Stomach (tissue), 9 donors: ENCODE data around the gene ATP6AP1. TPM values are rescaled to one million over a fixed set of nuclear protein-coding genes. Genes with fewer than 3 reads are reported as not detected.
A peak's percentile ranks its signal among the peaks of the same experiment; 100 is the strongest.

Experiments
- DNase-seq, 2 donors: peaks; one replicate each; pipeline versions ENCODE4 v3.0.0 to v3.0.0-alpha.2; 2013 to 2019
- H3K27ac ChIP-seq, 5 donors: fragments of 200-600 bp in 4 of 5; sonication (generic) in 4 of 5; one replicate each; pipeline ENCODE4 v1.5.1; 2013 to 2019; ENCODE audit warnings: mild to moderate bottlenecking in 1 of 5, moderate library complexity in 1 of 5
- H3K27me3 ChIP-seq, 3 donors: fragments of 200-600 bp; sonication (generic); one replicate each; pipeline ENCODE4 v1.5.1; 2017 to 2019; ENCODE audit warnings: mixed run types in 1 of 3
- H3K36me3 ChIP-seq, 4 donors: fragments of 200-600 bp; sonication (generic); 1 replicate in 3 of 4; 2 replicates in 1 of 4; pipeline ENCODE4 v1.5.1; 2016 to 2019
- H3K4me1 ChIP-seq, 4 donors: fragments of 200-600 bp; sonication (generic); one replicate each; pipeline ENCODE4 v1.5.1; 2016 to 2019
- H3K4me3 ChIP-seq, 4 donors: fragments of 200-600 bp; sonication (generic) in 3 of 4; one replicate each; pipeline ENCODE4 v1.5.1; 2016 to 2019; ENCODE audit warnings: mild to moderate bottlenecking in 1 of 4
- H3K9me3 ChIP-seq, 4 donors: fragments of 200-600 bp; sonication (generic); one replicate each; pipeline ENCODE4 v1.5.1; 2016 to 2019
- EP300 ChIP-seq: sonication (generic); formaldehyde crosslinking; IDR thresholded peaks from one replicate; pipeline ENCODE4 v1.6.1; 2017; ENCODE audit warnings: antibody characterized with exemption
- POLR2A ChIP-seq, 4 donors: fragments of 450-650 bp; IDR thresholded peaks; one replicate each; pipeline ENCODE4 v1.6.1; 2016; ENCODE audit warnings: antibody characterized with exemption in 4 of 4, control low read depth in 2 of 4, mild to moderate bottlenecking in 1 of 4, moderate library complexity in 1 of 4
- POLR2AphosphoS5 ChIP-seq, 3 donors: sonication (generic); formaldehyde crosslinking; IDR thresholded peaks; one replicate each; pipeline ENCODE4 v1.6.1; 2016; ENCODE audit warnings: antibody characterized with exemption in 3 of 3
- WGBS, 5 donors: extraction: QIAGEN DNeasy Blood & Tissue Kit in 3 of 5; methylation state at CpG; one replicate each; pipeline versions ENCODE4 v1.1.5 to v1.1.7; 2013 to 2018; 5-methylcytosine and 5-hydroxymethylcytosine counted together
- intact Hi-C: fragments of 100-400 bp; cut with DNase I; formaldehyde crosslinking; loops from one replicate; pipeline ENCODE4 v1.15.1; 2023; ENCODE audit warnings: low total_unique reads
- polyA plus RNA-seq, 3 donors: library from polyadenylated mRNA; stranded (reverse); fragments of 200-250 nt; gene quantifications; one replicate each; pipeline ENCODE4 v1.2.3, GENCODE V29; 2013
- total RNA-seq, 5 donors: library from RNA; depleted of rRNA; stranded (reverse); fragments of >200 nt; gene quantifications; one replicate each; pipeline versions ENCODE4 v1.1.0 to v1.2.3, GENCODE V29; 2014 to 2016
- TF ChIP-seq, protein P1 (sequence below), 7 experiments: fragments of 450-650 bp in 4 of 7; fragments of 200-600 bp in 3 of 7; sonication (generic) in 3 of 7; IDR thresholded peaks; one replicate each; pipeline ENCODE4 v1.5.1; 2016 to 2019; ENCODE audit warnings: antibody characterized with exemption in 7 of 7, control low read depth in 2 of 7, mild to moderate bottlenecking in 1 of 7
- donor health status: healthy with polysubstance abuse.
- donor health status: Bipolar disorder and iron deficiency.
- donor health status: healthy.

The ATP6AP1 gene
- total and polyA plus RNA-seq, 8 donors = 13.4 to 69.3 (median 30.8) TPM

DNA sequence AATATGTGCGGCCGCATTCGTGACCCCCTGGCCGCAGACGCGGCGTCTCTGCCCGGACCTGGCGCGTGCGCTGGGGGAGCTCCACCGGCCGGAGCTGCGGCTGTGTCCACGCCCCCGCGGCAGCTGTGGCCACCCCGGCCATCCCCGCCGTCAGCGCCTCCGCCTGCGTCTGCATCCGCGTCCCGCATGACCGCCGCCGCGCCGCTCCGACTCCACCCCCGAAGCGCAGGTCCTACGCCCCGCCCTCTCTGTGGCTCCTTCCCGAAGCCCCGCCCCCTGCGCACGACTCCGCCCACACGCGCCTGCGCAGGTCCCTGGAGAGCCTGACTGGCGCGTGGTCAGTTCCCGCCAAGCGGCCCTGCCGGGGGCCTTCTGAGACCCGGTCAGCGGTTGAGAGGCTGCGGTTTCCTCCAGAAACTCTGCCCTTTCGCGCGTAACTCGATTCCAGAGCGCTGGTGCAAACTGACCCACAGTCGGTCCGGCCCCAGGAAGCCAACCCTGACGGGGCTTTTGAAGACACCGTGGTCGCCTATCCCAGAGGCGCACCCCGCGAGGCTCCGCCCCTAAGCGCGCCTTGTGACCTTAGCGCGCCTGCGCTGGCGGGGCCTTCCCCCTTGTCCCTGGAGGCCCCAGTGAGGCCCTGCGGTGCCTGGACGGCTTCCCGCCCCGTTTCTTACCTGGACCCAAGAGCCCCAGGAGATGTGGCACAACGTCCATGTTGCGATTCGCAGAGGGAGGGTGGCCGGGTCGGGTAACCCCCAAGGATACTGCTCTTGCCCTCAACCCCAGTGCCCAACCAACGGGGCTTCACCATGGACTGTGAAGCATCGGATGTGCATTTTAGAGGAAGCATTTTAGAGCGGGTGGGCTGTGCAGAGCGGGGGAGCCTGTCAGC is 50.5 kb downstream of the ATP6AP1 start, which contains the start of gene LAGE3:
Gene LAGE3, minus strand, starts transcription at position 554 of the 895 bp plus-strand sequence. Its CDS starts 366 bp downstream, at position 188.
- H3K4me3 ChIP-seq = peak within 1 kb of the TSS; percentile 43 to 54 (median 50)
- H3K9me3 ChIP-seq = no peaks in the 10 kb centered on the region
- DNase-seq = peak; percentile 95 to 97
- 4 to 53% (median 9%) methylated on average over 23 to 80 of the region's 85 CpGs for WGBS, 5 donors
- TF ChIP-seq POLR2A (IDR thresholded peaks at IDR 0.05) (no peak), EP300 (no peak), POLR2AphosphoS5 (IDR thresholded peaks at IDR 0.05) (peak; percentile 42 to 71 (median 52))
- TF ChIP-seq, protein P1, sequence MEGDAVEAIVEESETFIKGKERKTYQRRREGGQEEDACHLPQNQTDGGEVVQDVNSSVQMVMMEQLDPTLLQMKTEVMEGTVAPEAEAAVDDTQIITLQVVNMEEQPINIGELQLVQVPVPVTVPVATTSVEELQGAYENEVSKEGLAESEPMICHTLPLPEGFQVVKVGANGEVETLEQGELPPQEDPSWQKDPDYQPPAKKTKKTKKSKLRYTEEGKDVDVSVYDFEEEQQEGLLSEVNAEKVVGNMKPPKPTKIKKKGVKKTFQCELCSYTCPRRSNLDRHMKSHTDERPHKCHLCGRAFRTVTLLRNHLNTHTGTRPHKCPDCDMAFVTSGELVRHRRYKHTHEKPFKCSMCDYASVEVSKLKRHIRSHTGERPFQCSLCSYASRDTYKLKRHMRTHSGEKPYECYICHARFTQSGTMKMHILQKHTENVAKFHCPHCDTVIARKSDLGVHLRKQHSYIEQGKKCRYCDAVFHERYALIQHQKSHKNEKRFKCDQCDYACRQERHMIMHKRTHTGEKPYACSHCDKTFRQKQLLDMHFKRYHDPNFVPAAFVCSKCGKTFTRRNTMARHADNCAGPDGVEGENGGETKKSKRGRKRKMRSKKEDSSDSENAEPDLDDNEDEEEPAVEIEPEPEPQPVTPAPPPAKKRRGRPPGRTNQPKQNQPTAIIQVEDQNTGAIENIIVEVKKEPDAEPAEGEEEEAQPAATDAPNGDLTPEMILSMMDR (IDR thresholded peaks at IDR 0.05) = no peak
- peaks cover 0 to 8% (median 3%) of the 10 kb centered on the region in 4 donors for H3K36me3 ChIP-seq
- intact Hi-C loops = no loop called here
- peaks cover 4 to 23% (median 9%) of the 10 kb centered on the region in 4 donors for H3K4me1 ChIP-seq
- no peaks in the 10 kb centered on the region for H3K27me3 ChIP-seq
- H3K27ac ChIP-seq = peak within 1 kb of the TSS; percentile 80 to 93 (median 87)

DNA sequence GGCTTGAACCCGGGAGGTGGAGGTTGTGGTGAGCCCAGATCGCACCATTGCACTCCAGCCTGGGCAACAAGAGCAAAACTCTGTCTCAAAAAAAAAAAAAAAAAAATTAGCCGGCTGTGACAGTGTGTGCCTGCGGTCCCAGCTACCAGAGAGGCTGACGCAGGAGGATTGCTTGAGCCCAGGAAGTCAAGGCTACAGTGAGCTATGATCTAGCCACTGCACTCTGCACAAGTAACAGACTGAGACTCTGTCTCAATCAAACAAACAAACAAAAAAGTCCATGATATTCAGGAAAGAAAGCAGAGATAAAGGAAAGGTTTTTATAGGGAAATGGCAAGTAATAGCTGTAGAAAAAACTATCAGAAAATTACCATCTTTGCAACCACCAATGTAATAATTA is 52.7 kb downstream of the ATP6AP1 start:
- H3K9me3 ChIP-seq = no peaks in the 10 kb centered on the region
- H3K4me3 ChIP-seq = no peak overlapping the region
- H3K36me3 ChIP-seq = peaks cover 0 to 20% (median 13%) of the 10 kb centered on the region in 4 donors
- no peak for TF ChIP-seq EP300
- TF ChIP-seq POLR2AphosphoS5 (IDR thresholded peaks at IDR 0.05) = no peak
- TF ChIP-seq, protein P1 (IDR thresholded peaks at IDR 0.05) = no peak
- no peak for TF ChIP-seq POLR2A (IDR thresholded peaks at IDR 0.05)
- no peak overlapping the region for H3K27ac ChIP-seq
- H3K27me3 ChIP-seq = no peaks in the 10 kb centered on the region
- peaks cover 4 to 40% (median 28%) of the 10 kb centered on the region in 4 donors for H3K4me1 ChIP-seq
- WGBS, 5 donors = 79 to 93% (median 84%) methylated on average over 4 to 5 of the region's 5 CpGs
- DNase-seq = no peak
- intact Hi-C loops = no loop called here

DNA sequence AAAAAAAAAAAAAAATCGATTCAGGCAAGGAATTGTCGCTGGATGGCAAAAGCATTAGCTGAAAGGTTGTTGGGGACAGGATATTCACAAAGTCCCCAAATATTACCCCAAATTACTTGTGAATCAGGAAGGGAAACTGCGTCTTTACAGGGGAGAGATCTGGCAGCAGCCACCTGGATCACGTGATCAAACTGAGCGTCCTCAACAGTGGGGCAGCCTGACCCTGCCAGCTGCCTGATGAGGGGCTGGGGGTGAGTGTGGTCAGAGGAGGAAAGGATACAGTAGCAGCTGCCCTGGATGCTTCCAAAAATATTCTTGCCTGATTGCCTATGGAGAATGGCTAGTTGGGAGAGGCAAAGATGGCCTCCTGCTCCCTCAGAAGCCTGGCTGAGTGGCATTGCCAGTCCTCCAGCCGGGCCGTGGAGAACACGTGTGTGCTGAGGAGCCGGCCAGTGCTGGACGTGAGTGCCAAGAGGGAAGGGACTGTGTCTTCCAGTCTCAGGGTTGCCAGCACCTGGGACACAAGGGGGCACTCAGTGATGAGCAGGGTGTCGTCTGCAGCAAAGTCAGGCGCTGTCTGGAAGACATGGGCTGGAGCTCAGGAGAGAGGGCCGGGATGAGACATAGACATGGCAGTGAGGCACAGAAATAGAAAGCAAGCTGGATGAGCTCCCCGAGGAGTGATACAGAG is 53.6 kb downstream of the ATP6AP1 start:
- 70 to 85% (median 77%) methylated on average over 13 to 14 of the region's 14 CpGs for WGBS, 5 donors
- Histone ChIP-seq H3K36me3 (peaks cover 0 to 20% (median 13%) of the 10 kb centered on the region in 4 donors), H3K27me3 (no peaks in the 10 kb centered on the region), H3K9me3 (no peaks in the 10 kb centered on the region), H3K27ac (no peak overlapping the region), H3K4me3 (no peak overlapping the region), H3K4me1 (peaks cover 4 to 40% (median 30%) of the 10 kb centered on the region in 4 donors)
- intact Hi-C loops = no loop called here
- no peak for TF ChIP-seq POLR2A (IDR thresholded peaks at IDR 0.05)
- TF ChIP-seq, protein P1 (IDR thresholded peaks at IDR 0.05) = no peak
- no peak for DNase-seq

DNA sequence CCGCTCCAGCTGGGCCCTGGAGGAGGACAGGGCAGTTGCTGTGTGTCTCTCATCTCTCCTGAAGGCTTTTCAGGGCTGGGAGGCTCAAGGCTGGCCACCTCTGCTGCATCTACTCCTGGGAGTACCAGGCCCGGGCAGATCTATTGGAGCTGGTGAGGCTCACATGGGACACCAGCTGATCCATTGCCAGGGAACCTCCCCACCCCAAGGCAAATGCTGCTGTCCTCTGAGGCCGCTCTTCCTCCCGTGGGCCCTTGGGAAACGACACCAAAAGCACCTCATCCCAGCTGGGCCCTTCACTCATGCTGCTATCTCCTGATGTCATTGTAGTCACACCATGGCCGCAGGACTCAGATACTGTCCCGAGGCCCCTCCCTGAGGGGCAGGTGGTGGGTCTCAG is 54.3 kb downstream of the ATP6AP1 start:
- intact Hi-C loops = no loop called here
- peaks cover 4 to 40% (median 33%) of the 10 kb centered on the region in 4 donors for H3K4me1 ChIP-seq
- H3K36me3 ChIP-seq = peaks cover 0 to 25% (median 17%) of the 10 kb centered on the region in 4 donors
- no peaks in the 10 kb centered on the region for H3K27me3 ChIP-seq
- 78 to 100% (median 83%) methylated on average over 1 to 7 of the region's 7 CpGs for WGBS, 5 donors
- no peak for TF ChIP-seq EP300
- TF ChIP-seq POLR2AphosphoS5 (IDR thresholded peaks at IDR 0.05) = no peak
- DNase-seq = no peak
- H3K9me3 ChIP-seq = no peaks in the 10 kb centered on the region
- H3K27ac ChIP-seq = no peak overlapping the region
- no peak overlapping the region for H3K4me3 ChIP-seq
